Hippocampal formation (tissue), 2 donors: Measurements from ENCODE around the gene PKIG.

ENCODE experiments used
- DNase-seq, 2 donors: peaks; one replicate each; lab custom pipeline; 2025; lab: John Stamatoyannopoulos, UW

Gene PKIG

DNA sequence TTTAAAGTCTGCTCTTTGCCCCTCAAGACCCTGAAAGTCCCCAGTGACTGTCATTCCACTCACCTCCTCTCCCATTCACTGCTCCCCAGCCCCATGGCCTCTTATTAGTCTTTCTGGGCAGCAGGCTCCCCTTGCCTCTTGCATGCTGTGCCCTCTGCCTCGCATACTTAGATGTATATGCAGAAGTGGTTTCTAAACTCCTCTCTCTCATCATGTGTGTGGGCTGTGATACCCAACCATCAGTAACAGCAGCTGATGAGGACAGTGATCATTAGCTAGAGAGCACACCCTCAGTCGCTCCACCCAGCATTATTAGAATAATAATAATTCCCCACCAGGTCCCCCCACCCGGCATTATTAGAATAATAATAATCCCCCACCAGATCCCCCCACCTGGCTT is 14.5 kb downstream of the PKIG start:
- DNase-seq: no peak

- DNase-seq: no peak
Observed at GRCh38 chr20:44597516-44597915, 15.1 kb downstream of the PKIG start.

GRCh38 chr20:44597930-44598329 is 15.6 kb downstream of the PKIG start:
- DNase-seq: no peak

GRCh38 chr20:44598423-44599305 is 16.3 kb downstream of the PKIG start:
- DNase-seq: no peak

DNA sequence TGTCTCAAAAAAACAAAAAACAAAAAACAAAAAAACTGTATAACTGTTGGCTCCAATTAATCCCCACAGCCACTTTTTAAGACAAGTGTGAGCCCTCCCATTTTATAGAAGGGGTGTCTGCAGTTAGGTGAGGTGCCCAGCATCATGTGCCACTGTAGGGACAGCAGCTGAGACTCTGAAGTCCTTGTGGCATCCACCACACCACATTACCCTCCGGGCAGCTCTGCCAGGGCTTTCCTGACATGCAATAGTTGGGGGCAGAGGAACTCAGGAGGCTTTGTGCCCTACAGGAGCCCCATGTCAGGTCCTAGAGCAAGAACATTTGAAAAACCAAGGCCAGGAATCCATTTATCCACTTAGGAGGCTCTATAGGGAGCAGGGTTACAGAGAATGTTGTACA is 17.3 kb downstream of the PKIG start:
- DNase-seq: no peak

- no peak for DNase-seq
Observed at GRCh38 chr20:44600301-44600700, 17.9 kb downstream of the PKIG start.

GRCh38 chr20:44600758-44601201 is 18.4 kb downstream of the PKIG start:
- DNase-seq: no peak

GRCh38 chr20:44601236-44601671 is 18.9 kb downstream of the PKIG start:
- DNase-seq: peak in 1 of 2 donors; percentile 16

DNA sequence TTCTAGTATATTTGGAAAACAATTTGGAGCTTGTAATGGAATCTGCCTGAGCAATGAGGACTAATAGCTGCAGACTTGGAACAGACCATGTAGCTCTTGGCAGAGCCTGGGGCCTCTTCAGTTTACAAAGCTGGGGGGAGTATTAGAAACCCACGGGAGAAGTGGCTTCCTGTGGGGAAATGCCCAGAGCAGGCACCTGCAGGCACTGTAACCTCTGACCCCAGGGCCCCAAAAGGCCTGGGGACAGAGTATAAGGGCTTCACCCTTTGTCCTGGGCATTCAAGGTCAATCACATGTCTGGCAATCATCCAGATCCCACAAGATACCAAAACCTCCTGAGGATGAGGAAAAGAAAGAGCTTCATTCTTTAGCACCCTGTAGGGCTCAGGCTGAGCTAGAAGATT is 19.4 kb downstream of the PKIG start:
- DNase-seq: peak in 1 of 2 donors; percentile 44

DNA sequence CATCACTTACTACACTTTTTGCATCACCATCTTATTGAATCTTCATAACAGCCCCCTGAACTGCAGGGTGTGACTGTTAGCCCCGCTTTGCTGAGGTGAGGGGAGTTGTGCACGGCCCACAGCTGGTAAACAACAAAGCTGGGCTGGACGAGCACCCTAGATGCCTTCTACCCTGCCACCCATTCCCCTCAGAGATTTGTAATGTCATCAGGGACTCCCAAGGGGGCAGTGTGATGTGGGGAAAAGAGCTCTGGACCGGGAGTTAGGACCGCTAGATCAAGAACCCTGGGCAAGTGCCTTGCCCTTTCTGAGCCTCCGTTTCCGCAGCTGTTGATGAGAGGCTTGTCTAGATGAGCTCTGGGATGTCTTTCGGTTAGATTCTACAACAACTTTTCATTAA is 20.9 kb downstream of the PKIG start:
- no peak for DNase-seq

DNA sequence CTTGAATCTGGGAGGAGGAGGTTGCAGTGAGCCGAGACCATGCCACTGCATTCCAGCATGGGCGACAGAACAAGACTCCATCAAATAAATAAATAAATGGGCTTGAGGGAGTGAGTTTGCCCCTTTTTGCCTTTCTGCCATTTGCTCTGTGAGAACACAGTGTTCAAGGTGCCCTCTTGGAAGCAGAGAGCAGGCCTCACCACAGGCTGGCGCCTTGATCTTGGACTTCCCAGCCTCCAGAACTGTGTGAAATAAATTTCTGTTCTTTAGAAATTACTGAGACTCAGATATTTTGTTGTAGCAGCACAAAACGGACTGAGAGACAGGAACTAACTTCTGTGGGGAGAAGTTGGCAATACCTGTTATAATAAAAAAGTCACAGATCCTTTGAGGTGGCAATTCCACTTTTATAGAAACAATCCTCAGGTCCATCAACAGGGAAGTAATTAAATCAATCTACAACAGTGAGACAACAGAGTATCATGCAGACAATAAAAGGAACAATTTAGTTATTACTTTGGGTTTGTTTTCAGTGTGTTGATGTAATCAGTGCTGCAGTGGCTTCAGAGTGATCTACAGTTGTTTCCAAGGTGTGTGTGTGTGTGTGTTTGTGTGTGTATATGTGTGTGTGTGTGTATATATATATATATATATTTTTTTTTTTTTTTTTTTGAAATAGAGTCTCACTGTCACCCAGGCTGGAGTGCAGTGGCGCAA is 24.5 kb downstream of the PKIG start:
- no peak for DNase-seq

DNA sequence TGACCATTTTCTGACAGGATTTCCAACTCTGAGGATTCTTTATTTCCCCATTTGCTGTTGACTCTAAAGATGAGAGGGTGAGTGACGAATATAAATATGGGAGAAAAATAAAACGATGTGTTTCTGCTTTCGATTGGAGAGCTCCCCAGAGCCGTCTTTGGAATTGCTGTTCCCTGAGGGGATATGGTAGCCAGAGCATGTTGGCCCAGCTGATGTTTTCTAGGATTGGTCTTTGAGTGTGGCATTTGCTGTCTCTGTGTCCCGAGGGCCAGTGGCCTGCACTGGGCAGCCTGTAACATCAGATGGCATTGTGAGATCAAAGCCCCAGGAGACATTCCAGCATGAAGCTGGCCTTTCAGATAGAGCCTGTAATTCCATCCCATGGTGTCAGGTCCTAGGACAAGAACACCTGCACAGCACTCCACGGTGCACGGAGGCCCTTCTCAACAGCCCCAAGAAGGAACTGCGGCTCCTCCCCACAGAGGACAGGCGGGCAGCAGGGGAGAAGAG is 26.7 kb downstream of the PKIG start:
- DNase-seq: no peak

DNA sequence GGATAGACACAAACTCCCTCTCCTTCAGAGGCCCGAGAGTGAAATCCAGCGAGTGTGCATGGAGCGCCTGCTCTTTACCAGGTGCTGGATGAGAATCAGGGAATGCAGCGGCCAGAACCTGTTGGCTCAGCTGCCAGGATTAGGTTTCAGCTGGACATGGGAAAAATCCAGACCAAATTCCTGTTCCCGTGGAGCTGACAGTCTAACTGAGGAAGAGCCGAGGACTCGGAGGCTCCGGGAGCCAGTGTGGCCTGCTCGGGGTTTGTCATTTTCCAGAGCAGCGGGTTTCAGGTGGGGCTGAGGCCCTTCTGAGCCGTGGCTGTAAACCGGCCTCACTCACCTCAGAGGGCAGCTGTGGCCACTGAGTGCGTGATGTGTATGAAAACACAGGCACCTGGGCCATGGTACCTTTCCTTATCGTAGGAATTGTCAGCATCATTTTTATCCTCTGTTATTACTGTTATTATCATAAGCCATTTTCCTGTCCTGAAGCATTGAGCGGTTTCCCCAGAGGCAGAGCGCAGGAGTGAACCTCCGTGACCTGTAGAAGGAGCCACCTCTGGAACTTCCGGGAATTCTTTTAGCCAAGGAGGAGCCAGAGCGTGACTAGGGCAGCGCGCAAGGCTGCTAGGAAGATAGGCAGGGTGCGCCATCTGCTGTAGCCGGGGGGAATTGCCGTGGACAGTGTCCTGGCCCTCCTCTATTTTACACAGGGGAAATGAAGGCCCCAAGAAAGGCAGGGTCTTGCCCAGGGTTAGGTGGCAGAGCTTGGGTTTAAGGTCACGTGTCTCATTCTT is 27.3 kb downstream of the PKIG start:
- peak; percentile 74 to 81 for DNase-seq

DNA sequence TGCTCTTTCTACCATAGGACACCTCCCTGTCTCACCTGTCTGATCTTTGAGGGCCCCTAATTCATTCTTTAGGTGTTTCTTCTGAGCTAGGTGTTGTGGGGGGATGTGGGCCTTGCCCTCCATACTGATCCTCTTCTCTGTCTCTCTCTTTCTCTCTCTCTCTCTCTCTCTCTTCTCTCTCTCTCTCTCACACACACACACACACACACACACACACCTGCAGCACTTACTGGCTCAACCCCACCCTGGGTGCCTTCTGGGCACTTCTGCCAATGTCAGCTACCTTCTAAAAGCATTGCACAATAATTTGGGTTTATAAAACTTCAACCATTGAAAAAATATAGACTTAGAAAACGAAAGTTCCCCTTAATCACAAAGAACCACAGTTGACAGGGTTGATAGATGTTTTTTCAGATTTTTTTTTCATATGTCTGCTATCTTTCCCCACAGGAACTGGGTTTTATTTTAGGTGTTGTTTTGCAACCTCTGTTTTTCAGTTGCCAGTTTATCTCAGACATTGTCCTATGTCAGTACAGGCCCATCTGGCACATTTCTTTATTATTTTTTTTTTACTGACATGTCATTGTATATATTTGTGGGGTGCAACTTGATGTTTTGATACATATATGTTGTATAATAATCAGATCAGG is 28.1 kb downstream of the PKIG start:
- no peak for DNase-seq

- DNase-seq: no peak
Observed at GRCh38 chr20:44613575-44613974, 31.2 kb downstream of the PKIG start.

GRCh38 chr20:44614525-44614924 is 32.1 kb downstream of the PKIG start:
- peak in 1 of 2 donors; percentile 14 for DNase-seq

GRCh38 chr20:44615169-44615791 is 32.9 kb downstream of the PKIG start:
- peak in 1 of 2 donors; percentile 26 for DNase-seq

DNA sequence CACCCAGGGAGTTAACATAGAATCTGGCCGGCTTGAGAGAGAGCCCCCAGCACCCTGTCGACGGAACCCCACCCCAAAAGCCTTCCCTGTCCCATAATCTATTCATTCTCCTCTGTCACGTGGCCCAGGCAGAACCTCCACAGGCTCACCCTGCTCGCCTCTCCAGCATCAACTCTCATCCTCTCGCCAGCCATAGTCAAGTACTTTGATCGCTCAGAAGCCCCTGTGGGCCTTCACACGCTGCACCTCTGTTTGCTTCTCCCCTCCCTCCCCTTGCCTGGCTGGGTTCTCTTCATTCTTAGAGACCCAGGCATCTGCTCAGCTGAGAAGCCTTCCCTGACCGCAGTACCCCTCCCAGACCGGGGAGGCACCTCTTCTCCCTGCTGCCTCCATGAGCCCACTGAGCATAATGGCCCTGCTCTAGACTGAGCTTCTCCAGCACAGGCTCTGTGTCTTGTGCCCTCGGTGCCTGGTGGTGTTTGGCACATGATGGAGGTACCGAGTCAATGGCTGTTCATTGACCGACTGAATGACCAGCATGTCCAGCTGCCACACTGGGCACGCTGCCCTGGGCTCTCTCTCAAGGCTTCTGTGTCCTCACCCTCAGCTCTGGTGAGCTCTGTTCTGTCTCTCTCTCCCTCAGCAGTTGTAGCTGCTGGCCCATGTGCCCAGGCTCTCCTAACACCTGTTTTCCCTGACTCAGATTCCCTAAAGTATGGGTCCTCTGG is 33.7 kb downstream of the PKIG start:
- DNase-seq: peak; percentile 87 to 89

- no peak for DNase-seq
Observed at GRCh38 chr20:44616604-44616964, 34.2 kb downstream of the PKIG start.

GRCh38 chr20:44618318-44618731 is 35.9 kb downstream of the PKIG start:
- DNase-seq: no peak
